Measurements from ENCODE around the gene BLMH. TPM values are rescaled to one million over a fixed set of nuclear protein-coding genes. Genes with fewer than 3 reads are reported as not detected.

The BLMH gene
- polyA plus RNA-seq, 1 of the 3 experiments (the other 2 are of a cell fraction) = 19.4 TPM

- Histone ChIP-seq H3K9ac (no peak overlapping the region), H3K27ac (ENCODE audit: low read depth in 2 of 2, low read length in 1 of 2) (no peak overlapping the region), H2AFZ (ENCODE audit: low read depth) (no peak overlapping the region), H3K79me2 (ENCODE audit: insufficient read depth) (no peaks in the 10 kb centered on the region), H3K4me1 (ENCODE audit: control insufficient read depth in 1 of 2, insufficient read depth in 2 of 2, low read depth in 1 of 2, low read length in 1 of 2) (no peaks in the 10 kb centered on the region), H3F3A (replicated peaks; ENCODE audit: insufficient read depth) (no peaks in the 10 kb centered on the region), H3K27me3 (ENCODE audit: insufficient read depth) (peaks cover 8% of the 10 kb centered on the region), H3K9me2 (no peaks in the 10 kb centered on the region), H4K20me1 (ENCODE audit: insufficient read depth) (no peaks in the 10 kb centered on the region), H3K4me3 (ENCODE audit: low read depth in 2 of 2, low read length in 1 of 2) (no peak overlapping the region), H3K9me3 (no peaks in the 10 kb centered on the region), H3K36me3 (replicated peaks in 1 of 2; ENCODE audit: control insufficient read depth in 1 of 2, insufficient read depth in 2 of 2, low read length in 1 of 2) (no peaks in the 10 kb centered on the region), H3K4me2 (no peak overlapping the region)
- DNase-seq = no peak
- ChIA-PET CTCF (no interaction called here), POLR2A (no interaction called here)
- TF ChIP-seq JUND (IDR thresholded peaks at IDR 0.05) (no peak), EZH2phosphoT487 (IDR thresholded peaks at IDR 0.05; ENCODE audit: borderline replicate concordance, low read depth) (no peak), POLR2AphosphoS5 (IDR thresholded peaks at IDR 0.05; ENCODE audit: low read depth, low read length) (no peak), FOXJ3 (CRISPR knock-in tag; IDR thresholded peaks at IDR 0.05) (no peak), IRF3 (IDR thresholded peaks at IDR 0.05; ENCODE audit: low read depth, low read length) (no peak), PBX3 (IDR thresholded peaks at IDR 0.05) (no peak), FOXM1 (IDR thresholded peaks at IDR 0.05; ENCODE audit: low read depth) (no peak), CHD2 (IDR thresholded peaks at IDR 0.05; ENCODE audit: low read length, partially characterized antibody) (no peak), RXRA (IDR thresholded peaks at IDR 0.05; ENCODE audit: borderline replicate concordance, low read depth) (no peak), RFX5 (IDR thresholded peaks at IDR 0.05; ENCODE audit: low read length) (no peak), MAX (IDR thresholded peaks at IDR 0.05; ENCODE audit: low read depth) (no peak), ELF1 (IDR thresholded peaks at IDR 0.05) (no peak)
- WGBS (ENCODE audit: low lambda C conversion rate) = 64% methylated on average over 7 of the region's 7 CpGs
Observed at GRCh38 chr17:30229012-30229411, 62.7 kb downstream of the BLMH start.

- H3K4me1 ChIP-seq (ENCODE audit: control insufficient read depth in 1 of 2, insufficient read depth in 2 of 2, low read depth in 1 of 2, low read length in 1 of 2) = no peaks in the 10 kb centered on the region
- no peaks in the 10 kb centered on the region for H3F3A ChIP-seq (replicated peaks; ENCODE audit: insufficient read depth)
- H2AFZ ChIP-seq (ENCODE audit: low read depth) = no peak overlapping the region
- WGBS (ENCODE audit: low lambda C conversion rate) = 100% methylated on average over 3 of the region's 3 CpGs
- H4K20me1 ChIP-seq (ENCODE audit: insufficient read depth) = no peaks in the 10 kb centered on the region
- H3K9me3 ChIP-seq = no peaks in the 10 kb centered on the region
- no peak overlapping the region for H3K4me3 ChIP-seq (ENCODE audit: low read depth in 2 of 2, low read length in 1 of 2)
- H3K79me2 ChIP-seq (ENCODE audit: insufficient read depth) = no peaks in the 10 kb centered on the region
- no peaks in the 10 kb centered on the region for H3K36me3 ChIP-seq (replicated peaks in 1 of 2; ENCODE audit: control insufficient read depth in 1 of 2, insufficient read depth in 2 of 2, low read length in 1 of 2)
- no peak overlapping the region for H3K9ac ChIP-seq
- DNase-seq = no peak
- no peaks in the 10 kb centered on the region for H3K9me2 ChIP-seq
- POLR2A ChIA-PET = no interaction called here
- TF ChIP-seq TCF12 (IDR thresholded peaks at IDR 0.05) = no peak
- no peak for TF ChIP-seq RAD21 (IDR thresholded peaks at IDR 0.05; ENCODE audit: low read length)
- no peak for TF ChIP-seq FOXM1 (IDR thresholded peaks at IDR 0.05; ENCODE audit: low read depth)
- no peak for TF ChIP-seq RCOR1 (IDR thresholded peaks at IDR 0.05; ENCODE audit: low read length)
- no peak for TF ChIP-seq EP300 (IDR thresholded peaks at IDR 0.05; ENCODE audit: borderline replicate concordance in 1 of 2, low read depth in 1 of 2, low read length in 1 of 2)
- no peak for TF ChIP-seq SMC3 (IDR thresholded peaks at IDR 0.05; ENCODE audit: low read depth, low read length)
- no peak for TF ChIP-seq EZH2phosphoT487 (IDR thresholded peaks at IDR 0.05; ENCODE audit: borderline replicate concordance, low read depth)
- TF ChIP-seq REST (IDR thresholded peaks at IDR 0.05; ENCODE audit: low read depth, low read length) = no peak
- no peak for TF ChIP-seq MXI1 (IDR thresholded peaks at IDR 0.05; ENCODE audit: low read depth, low read length)
- no peak for TF ChIP-seq GABPA (IDR thresholded peaks at IDR 0.05; ENCODE audit: low read depth)
- TF ChIP-seq JUND (IDR thresholded peaks at IDR 0.05) = no peak
- TF ChIP-seq POLR2AphosphoS5 (IDR thresholded peaks at IDR 0.05; ENCODE audit: low read depth, low read length) = no peak
- TF ChIP-seq CTCF (IDR thresholded peaks at IDR 0.05) = no peak
- peaks cover 5% of the 10 kb centered on the region for H3K27me3 ChIP-seq (ENCODE audit: insufficient read depth)
- no peak overlapping the region for H3K4me2 ChIP-seq
- CTCF ChIA-PET = interaction anchor here (1.3 to 1.9 kb wide), 2 partner anchors 9 to 103 kb away, joined by 4 to 8 read pairs; no protein-coding TSS in a partner anchor
- H3K27ac ChIP-seq (ENCODE audit: low read depth in 2 of 2, low read length in 1 of 2) = no peak overlapping the region
Observed at GRCh38 chr17:30228011-30228410, 63.7 kb downstream of the BLMH start.
